Breast epithelium (tissue), 4 donors: ENCODE results near the gene STRN4. TPM values are rescaled to one million over a fixed set of nuclear protein-coding genes. Genes with fewer than 3 reads are reported as not detected.

Source experiments
- DNase-seq, 2 donors: peaks; one replicate each; pipeline ENCODE4 v3.0.0-alpha.2; 2019; ENCODE audit warnings: low spot score in 2 of 2
- H3K27ac ChIP-seq, 2 donors: fragments of 200-600 bp; sonication (generic) in 1 of 2; one replicate each; pipeline ENCODE4 v1.5.1; 2016 to 2019; ENCODE audit warnings: mild to moderate bottlenecking in 1 of 2
- H3K27me3 ChIP-seq, 2 donors: fragments of 200-600 bp; sonication (generic) in 1 of 2; one replicate each; pipeline versions ENCODE4 v1.5.1 to v1.6.0; 2017 to 2019; ENCODE audit warnings: control low read depth in 1 of 2, mild to moderate bottlenecking in 1 of 2
- H3K36me3 ChIP-seq: fragments of 200-600 bp; one replicate; pipeline ENCODE4 v1.5.1; 2019
- H3K4me1 ChIP-seq, 2 donors: fragments of 200-600 bp; sonication (generic); one replicate each; pipeline ENCODE4 v1.5.1; 2016 to 2019; ENCODE audit warnings: control low read depth in 1 of 2
- H3K4me3 ChIP-seq, 3 donors: fragments of 200-600 bp; sonication (generic); 1 replicate in 2 of 3; 2 replicates in 1 of 3; pipeline ENCODE4 v1.5.1; 2016 to 2019; ENCODE audit warnings: mild to moderate bottlenecking in 3 of 3, moderate library complexity in 2 of 3
- H3K9me3 ChIP-seq, 2 donors: fragments of 200-600 bp; sonication (generic) in 1 of 2; one replicate each; pipeline ENCODE4 v1.5.1; 2016 to 2019; ENCODE audit warnings: control low read depth in 1 of 2
- POLR2A ChIP-seq: fragments of 450-650 bp; IDR thresholded peaks from one replicate; pipeline ENCODE4 v1.6.1; 2016; ENCODE audit warnings: antibody characterized with exemption, mild to moderate bottlenecking, moderate library complexity
- POLR2AphosphoS5 ChIP-seq, 3 donors: sonication (generic); formaldehyde crosslinking; IDR thresholded peaks; one replicate each; pipeline ENCODE4 v1.6.1; 2017; ENCODE audit warnings: antibody characterized with exemption in 3 of 3
- intact Hi-C: fragments of 100-400 bp; cut with DNase I; formaldehyde crosslinking; loops from one replicate; pipeline ENCODE4 v1.15.1; 2023; ENCODE audit warnings: low total_unique reads
- total RNA-seq, 3 donors: library from RNA; depleted of rRNA; stranded (reverse); fragments of >200 nt; gene quantifications; one replicate each; pipeline ENCODE4 v1.1.0, GENCODE V29; 2016
- TF ChIP-seq, protein P1 (sequence below), 3 donors: fragments of 450-650 bp; IDR thresholded peaks; one replicate each; pipeline ENCODE4 v1.5.1; 2016 to 2017; ENCODE audit warnings: antibody characterized with exemption in 3 of 3, mild to moderate bottlenecking in 3 of 3, moderate library complexity in 3 of 3

STRN4 gene
- total RNA-seq, 3 donors from 2014 or later, result 45.0 to 57.0 (median 53.7) TPM

- H3K4me1 ChIP-seq, result peaks cover 8 to 15% of the 10 kb centered on the region in 2 donors
- peak overlapping the region; percentile 92 to 95 (median 94) for H3K4me3 ChIP-seq
- intact Hi-C loops, result no loop called here
- TF ChIP-seq POLR2AphosphoS5 (IDR thresholded peaks at IDR 0.05), result peak; percentile 13 to 35 (median 18)
- no peak for TF ChIP-seq POLR2A
- H3K36me3 ChIP-seq, result no peaks in the 10 kb centered on the region
- H3K9me3 ChIP-seq, result no peaks in the 10 kb centered on the region
- peak in 1 of 2 donors; percentile 49 for DNase-seq
- H3K27ac ChIP-seq, result peak overlapping the region; percentile 90 to 93
- no peaks in the 10 kb centered on the region for H3K27me3 ChIP-seq
These were observed 41.3 kb upstream of the STRN4 start for GRCh38 chr19:46787331-46788261.

DNA sequence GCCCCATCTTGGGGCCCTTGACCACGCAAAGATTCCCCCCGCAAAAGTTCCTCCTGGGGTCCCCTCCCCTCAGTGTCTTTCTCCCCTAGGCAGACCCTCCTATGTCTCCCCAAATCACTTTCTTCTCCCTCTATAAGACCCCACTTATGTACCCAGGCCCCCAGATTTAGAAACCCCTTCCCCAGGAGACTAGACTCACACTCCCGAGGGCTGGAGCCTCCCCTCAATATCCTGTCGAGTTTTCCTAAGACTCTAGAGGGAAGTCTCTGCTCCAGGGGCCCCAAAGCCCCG is 40.7 kb upstream of the STRN4 start:
- H3K27ac ChIP-seq, result peak overlapping the region; percentile 90 to 93
- no peaks in the 10 kb centered on the region for H3K36me3 ChIP-seq
- intact Hi-C loops, result no loop called here
- no peak for DNase-seq
- TF ChIP-seq POLR2A, result no peak
- H3K4me1 ChIP-seq, result peaks cover 8 to 15% of the 10 kb centered on the region in 2 donors
- no peaks in the 10 kb centered on the region for H3K9me3 ChIP-seq
- H3K27me3 ChIP-seq, result no peaks in the 10 kb centered on the region
- peak overlapping the region; percentile 92 to 95 (median 94) for H3K4me3 ChIP-seq

DNA sequence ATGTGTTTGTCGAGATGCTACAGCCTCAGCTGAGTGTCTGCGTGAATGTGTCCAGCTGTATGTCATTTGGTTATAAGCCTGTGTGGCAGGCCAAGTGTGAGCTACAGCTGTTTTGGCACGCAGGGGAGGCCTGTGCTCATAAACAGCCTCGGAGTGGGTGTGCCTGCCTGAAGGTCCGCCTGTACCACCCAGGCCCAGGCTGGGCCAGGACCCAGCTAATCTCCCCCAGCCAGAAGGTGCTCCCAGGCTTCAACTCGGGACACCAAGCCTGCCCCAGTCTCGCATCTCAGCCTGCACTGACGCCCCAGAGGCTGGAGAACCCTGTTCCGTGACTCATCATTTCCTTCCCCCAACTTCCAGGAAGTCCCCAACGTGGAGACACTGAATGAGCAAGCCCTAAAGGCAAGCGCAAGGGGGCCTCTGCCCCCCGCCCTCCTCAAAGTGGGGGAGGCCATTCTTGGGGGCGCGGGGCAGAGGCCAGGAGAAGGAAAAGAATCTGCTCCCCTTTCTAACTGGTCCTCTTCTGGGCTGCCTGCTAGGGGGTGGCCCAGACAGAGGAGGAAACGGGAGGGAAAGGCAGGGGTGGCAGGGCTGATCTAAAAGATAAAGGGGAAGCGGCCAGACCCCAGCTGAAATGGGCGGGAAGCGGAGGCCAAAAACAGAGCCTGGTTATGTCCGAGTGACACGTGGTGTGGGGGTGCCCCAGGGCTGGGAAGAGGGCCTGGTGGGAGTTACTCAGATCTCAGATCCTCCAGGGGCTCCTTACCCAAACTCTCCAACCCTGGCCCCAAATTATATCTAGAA is 40.2 kb upstream of the STRN4 start:
- Histone ChIP-seq H3K4me3 (peak overlapping the region; percentile 92 to 95 (median 94)), H3K27ac (peak overlapping the region; percentile 90 to 93), H3K27me3 (no peaks in the 10 kb centered on the region), H3K36me3 (no peaks in the 10 kb centered on the region), H3K4me1 (peaks cover 8 to 15% of the 10 kb centered on the region in 2 donors), H3K9me3 (no peaks in the 10 kb centered on the region)
- peak; percentile 50 to 95 (median 64) for TF ChIP-seq POLR2AphosphoS5 (IDR thresholded peaks at IDR 0.05)
- TF ChIP-seq, protein P1, sequence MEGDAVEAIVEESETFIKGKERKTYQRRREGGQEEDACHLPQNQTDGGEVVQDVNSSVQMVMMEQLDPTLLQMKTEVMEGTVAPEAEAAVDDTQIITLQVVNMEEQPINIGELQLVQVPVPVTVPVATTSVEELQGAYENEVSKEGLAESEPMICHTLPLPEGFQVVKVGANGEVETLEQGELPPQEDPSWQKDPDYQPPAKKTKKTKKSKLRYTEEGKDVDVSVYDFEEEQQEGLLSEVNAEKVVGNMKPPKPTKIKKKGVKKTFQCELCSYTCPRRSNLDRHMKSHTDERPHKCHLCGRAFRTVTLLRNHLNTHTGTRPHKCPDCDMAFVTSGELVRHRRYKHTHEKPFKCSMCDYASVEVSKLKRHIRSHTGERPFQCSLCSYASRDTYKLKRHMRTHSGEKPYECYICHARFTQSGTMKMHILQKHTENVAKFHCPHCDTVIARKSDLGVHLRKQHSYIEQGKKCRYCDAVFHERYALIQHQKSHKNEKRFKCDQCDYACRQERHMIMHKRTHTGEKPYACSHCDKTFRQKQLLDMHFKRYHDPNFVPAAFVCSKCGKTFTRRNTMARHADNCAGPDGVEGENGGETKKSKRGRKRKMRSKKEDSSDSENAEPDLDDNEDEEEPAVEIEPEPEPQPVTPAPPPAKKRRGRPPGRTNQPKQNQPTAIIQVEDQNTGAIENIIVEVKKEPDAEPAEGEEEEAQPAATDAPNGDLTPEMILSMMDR (IDR thresholded peaks at IDR 0.05), result no peak
- peak; percentile 17 for TF ChIP-seq POLR2A
- intact Hi-C loops, result no loop called here
- DNase-seq, result peak; percentile 61 to 73

- intact Hi-C loops, result no loop called here
- peak overlapping the region; percentile 90 to 93 for H3K27ac ChIP-seq
- H3K9me3 ChIP-seq, result no peaks in the 10 kb centered on the region
- DNase-seq, result no peak
- TF ChIP-seq POLR2AphosphoS5 (IDR thresholded peaks at IDR 0.05) (no peak), POLR2A (no peak)
- TF ChIP-seq, protein P1 (IDR thresholded peaks at IDR 0.05), result no peak
- no peaks in the 10 kb centered on the region for H3K27me3 ChIP-seq
- no peaks in the 10 kb centered on the region for H3K36me3 ChIP-seq
- H3K4me1 ChIP-seq, result peaks cover 8 to 15% of the 10 kb centered on the region in 2 donors
- H3K4me3 ChIP-seq, result peak overlapping the region; percentile 92 to 95 (median 94)
These were observed 39.7 kb upstream of the STRN4 start for GRCh38 chr19:46785980-46786235.

GRCh38 chr19:46785054-46785979 is 39.1 kb upstream of the STRN4 start:
- intact Hi-C loops, result no loop called here
- no peak for DNase-seq
- H3K4me3 ChIP-seq, result peak overlapping the region; percentile 92 to 95 (median 94)
- H3K27me3 ChIP-seq, result no peaks in the 10 kb centered on the region
- peak overlapping the region; percentile 90 to 93 for H3K27ac ChIP-seq
- no peaks in the 10 kb centered on the region for H3K9me3 ChIP-seq
- TF ChIP-seq POLR2AphosphoS5 (IDR thresholded peaks at IDR 0.05) (no peak), POLR2A (no peak)
- TF ChIP-seq, protein P1 (IDR thresholded peaks at IDR 0.05), result no peak
- no peaks in the 10 kb centered on the region for H3K36me3 ChIP-seq
- peaks cover 8 to 15% of the 10 kb centered on the region in 2 donors for H3K4me1 ChIP-seq
